H1 (cell line): ENCODE data around the gene PARD3. TPM values are rescaled to one million over a fixed set of nuclear protein-coding genes. Genes with fewer than 3 reads are reported as not detected.

Experiments used
- YY1 ChIP-seq: IDR thresholded peaks from 2 replicates; pipeline ENCODE4 v1.6.1; 2011; ENCODE audit warnings: low read depth, mild to moderate bottlenecking, low read length
- polyA plus RNA-seq, 7 experiments: library from polyadenylated mRNA; depleted of rRNA in 3 of 7; stranded (reverse) in 5 of 7; unstranded in 2 of 7; fragments of >200 nt in 5 of 7; fragments of 200-250 nt in 2 of 7; gene quantifications; 1 replicate in 5 of 7; 2 replicates in 1 of 7; 4 replicates in 1 of 7; pipeline versions ENCODE4 v1.2.1 to v1.2.3, GENCODE V29; 2011 to 2013; ENCODE audit warnings: missing spikeins in 2 of 7, mixed read lengths in 2 of 7
- total RNA-seq: library from RNA; stranded (reverse); fragmentation: NEBNext Ultra II Directional; extraction: Animal tissue kit (Norgen Biotek cat#: 25700); gene quantifications from 2 replicates; pipeline ENCODE4 v1.2.1, GENCODE V29; 2021

The PARD3 gene
- total and polyA plus RNA-seq, 2 of the 8 experiments (the other 6 are each of a cell fraction or from before 2014, with no cell fraction given) = 19.7 to 49.1 TPM

GRCh38 chr10:34407324-34407805, 407.7 kb downstream of the PARD3 start (continued):
- no peak for TF ChIP-seq YY1
